ENCODE data around the gene PPM1F. TPM values are rescaled to one million over a fixed set of nuclear protein-coding genes. Genes with fewer than 3 reads are reported as not detected.

Gene PPM1F
- total RNA-seq, 1 donor from 2014 or later, result 23.2 TPM

DNA sequence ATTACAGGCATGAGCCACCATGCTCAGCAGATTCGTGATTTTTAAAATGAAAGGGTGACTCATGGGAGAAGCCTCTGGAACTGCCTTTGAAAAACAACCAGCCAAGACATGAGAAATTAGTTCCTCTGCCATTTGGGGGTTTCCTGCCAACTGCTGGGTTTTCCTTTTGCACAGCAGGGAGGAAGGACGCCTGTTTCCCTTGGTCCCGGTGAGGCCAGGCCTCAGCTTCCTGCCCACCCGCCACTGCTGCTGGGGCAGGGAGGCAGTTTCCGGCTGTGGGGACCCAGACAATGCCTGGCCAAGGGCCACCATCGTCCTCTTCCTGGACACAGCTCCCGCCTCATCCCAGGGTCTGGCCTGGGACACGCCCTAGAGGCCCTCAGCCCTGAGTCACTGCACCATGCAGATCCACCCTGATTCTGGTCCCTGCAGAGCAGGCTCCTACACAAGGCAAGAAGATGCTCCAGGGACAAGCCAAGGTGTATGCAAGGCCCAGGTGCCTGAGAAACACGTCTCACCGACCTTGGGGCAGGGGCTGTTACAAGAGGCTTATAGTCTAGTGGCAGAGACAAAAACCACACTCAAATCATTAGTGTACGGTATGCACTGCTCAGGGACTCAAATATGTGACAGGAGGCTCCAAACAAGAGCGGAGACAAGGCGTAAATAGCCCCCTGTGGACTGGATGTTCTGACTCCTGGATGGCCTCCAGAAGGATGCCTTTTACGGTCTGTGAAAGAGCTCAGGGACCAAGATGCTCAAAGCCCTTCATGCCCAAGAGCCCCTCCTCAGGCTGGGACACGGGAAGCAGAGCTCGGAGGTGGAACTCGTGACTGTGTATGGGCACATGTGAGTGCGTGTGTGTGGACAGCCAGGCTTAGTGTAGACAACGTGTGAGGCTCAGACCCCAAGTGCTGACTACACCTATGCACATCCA lies 10.0 kb downstream of the PPM1F start:
- intact Hi-C loops (cut with micrococcal nuclease), result no loop called here

DNA sequence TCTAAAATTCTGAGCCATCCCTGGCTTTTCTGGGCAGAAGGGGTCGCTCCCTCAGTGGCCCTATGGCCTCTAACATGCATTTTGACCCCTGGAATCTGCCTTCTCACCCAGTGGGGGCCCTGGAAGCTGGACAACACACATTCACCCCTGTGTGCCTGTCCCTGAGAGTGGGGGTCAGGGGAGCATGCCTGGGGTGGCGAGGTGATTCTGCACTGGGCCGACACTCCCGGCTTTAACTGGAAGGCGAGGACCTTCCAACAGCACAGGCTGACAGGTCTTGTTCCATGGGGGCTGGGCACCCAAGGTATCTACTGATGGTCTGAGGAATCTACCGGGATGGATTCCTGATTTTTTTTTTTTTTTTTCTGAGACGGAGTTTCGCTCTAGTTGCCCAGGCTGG lies 10.7 kb downstream of the PPM1F start:
- intact Hi-C loops (cut with micrococcal nuclease), result no loop called here

- intact Hi-C loops (cut with micrococcal nuclease), result no loop called here
Observed at GRCh38 chr22:21940521-21940920, 12.1 kb downstream of the PPM1F start.

DNA sequence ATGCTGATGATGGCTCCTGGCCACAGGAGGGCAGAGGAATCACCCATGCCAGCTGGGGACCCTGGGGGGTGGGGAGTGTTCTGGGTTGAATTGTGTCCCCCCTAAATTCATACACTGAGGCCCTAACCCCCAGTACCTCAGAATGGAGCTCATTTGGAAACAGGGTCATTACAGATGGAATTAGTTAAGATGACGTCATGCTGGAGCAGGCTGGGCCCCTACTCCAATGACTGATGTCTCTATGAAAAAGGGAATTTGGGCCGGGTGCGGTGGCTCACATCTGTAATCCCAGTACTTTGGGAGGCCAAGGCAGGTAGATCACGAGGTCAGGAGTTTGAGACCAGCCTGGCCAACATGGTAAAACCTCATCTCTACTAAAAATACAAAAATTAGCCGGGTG lies 12.7 kb downstream of the PPM1F start:
- intact Hi-C loops (cut with micrococcal nuclease), result loop anchor here (2.0 to 5.0 kb wide), 3 partner anchors 43 to 283 kb away; partner anchors contain the start of genes MAPK1 and TOP3B

DNA sequence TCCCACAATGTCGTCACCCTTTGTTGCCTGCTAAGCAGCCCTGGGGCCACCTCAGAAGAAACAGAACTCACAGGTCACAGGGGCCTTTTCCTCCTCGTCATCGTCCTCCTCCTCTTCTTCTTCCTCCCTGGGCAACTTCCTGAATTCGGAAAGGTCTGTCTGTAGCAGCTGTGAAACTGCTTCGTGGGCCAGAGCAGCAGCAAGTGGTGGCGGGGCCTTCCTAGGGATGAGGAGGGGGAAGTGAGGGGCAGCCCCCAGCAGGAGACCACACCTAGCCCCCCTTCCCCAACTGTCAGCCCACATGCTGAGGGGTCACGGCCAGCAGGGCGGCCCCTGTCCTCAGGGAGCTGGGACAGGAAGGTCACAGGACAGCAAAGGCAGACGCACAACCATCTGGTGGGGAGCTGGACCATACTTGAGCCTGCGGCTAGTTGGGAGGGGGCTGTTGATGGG lies 13.2 kb downstream of the PPM1F start:
- intact Hi-C loops (cut with micrococcal nuclease), result loop anchor here (2.0 to 5.0 kb wide), 3 partner anchors 43 to 282 kb away; partner anchors contain the start of genes MAPK1 and TOP3B

- intact Hi-C loops (cut with micrococcal nuclease), result loop anchor here (1.0 to 5.0 kb wide), 5 partner anchors 13 to 282 kb away; partner anchors contain the start of genes MAPK1, PPM1F and TOP3B
Observed at GRCh38 chr22:21938906-21939305, 13.7 kb downstream of the PPM1F start.

DNA sequence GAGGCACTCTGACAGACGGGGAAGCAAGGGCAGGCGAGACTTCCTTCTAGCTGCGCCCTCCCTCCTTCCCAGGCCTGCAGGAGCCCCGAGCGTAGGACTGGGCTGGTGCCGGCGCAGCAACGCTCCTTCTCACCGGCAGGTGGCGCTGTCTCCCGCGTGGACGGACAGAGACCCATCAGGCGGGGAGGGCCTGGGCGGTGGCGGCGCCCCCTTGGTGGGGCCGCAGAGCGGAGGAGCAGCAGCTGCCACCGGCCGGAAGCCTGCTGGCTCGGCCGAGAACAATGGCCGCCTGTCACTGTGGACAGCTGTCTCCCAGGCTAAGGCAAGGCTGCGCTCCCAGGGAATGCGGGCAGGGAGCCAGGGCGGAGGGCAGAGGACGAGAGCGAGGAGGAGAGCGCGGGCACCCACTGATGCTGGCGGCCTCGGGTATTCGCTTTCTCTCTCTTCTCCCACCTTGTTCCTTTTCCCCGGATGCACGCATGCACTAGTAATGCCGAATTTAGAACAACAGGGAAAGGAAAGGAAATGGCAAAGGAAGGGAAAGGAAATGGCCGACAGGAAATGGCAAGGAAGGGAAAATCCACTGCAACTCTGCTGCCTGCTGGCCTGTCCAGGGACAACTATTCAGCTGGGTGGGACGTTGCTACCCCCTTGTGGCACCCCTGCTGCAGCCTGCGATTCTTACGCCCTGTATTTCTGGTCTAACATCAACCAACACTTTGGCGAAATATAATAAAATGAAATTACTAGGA lies 14.4 kb downstream of the PPM1F start:
- intact Hi-C loops (cut with micrococcal nuclease), result loop anchor here (1.0 to 5.0 kb wide), 5 partner anchors 14 to 281 kb away; partner anchors contain the start of genes MAPK1, PPM1F and TOP3B

DNA sequence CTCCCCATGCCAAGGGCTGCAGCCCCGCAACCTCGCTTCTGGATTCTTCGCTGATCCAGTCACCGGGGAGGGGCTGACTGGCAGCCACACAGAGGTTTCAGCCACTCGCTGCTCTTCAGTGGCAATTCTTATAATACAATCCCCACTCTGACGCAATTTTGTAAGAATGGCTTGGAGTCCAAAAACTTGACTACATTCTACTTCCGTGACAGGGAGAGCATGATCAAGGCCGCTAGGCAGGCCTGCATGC lies 14.9 kb downstream of the PPM1F start:
- intact Hi-C loops (cut with micrococcal nuclease), result loop anchor here (1.0 to 5.0 kb wide), 5 partner anchors 15 to 280 kb away; partner anchors contain the start of genes MAPK1, PPM1F and TOP3B

DNA sequence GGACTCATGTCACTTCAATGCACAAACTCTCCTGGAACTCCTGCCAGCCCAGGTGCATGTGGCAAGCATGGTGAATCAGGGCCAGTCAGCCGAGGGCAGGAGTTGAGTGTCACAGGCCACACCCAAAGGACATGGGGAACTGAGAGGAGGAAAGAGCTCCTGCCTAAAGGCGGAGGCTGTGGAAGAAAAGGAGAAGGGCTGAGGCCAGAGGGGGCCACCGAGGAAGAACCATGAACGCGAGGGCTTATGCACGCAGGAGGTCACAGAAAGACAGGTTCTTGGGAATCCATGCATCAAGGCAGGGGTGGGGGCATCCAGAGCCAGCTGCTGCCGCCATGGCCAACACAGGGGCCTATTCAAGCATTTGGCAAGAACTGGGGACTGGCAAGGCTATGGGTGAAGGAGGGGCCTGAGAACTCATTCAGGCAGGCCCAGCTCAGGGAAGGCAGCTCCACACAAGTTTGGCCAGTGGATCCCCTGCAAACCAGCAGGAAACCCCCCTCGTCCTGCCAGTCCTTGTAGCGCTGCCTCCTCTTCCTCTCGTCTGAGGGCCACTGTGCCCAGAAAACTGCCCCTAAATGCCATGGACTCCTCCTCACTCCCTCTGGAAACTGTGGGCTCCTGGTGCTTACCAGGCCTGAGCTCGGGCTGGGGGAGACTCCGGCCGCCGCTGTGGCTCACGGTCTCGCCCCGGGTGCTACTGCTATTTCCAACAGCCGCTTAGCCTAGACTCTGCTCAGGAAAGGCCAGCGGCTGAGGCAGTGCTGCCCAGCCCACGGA lies 15.4 kb downstream of the PPM1F start:
- intact Hi-C loops (cut with micrococcal nuclease), result loop anchor here (5.0 kb wide), 2 partner anchors 70 to 280 kb away; partner anchors contain the start of gene MAPK1

- intact Hi-C loops (cut with micrococcal nuclease), result loop anchor here (5.0 kb wide), 2 partner anchors 69 to 279 kb away; partner anchors contain the start of gene MAPK1
Observed at GRCh38 chr22:21936151-21936775, 16.4 kb downstream of the PPM1F start.

GRCh38 chr22:21933910-21934309 lies 18.7 kb downstream of the PPM1F start:
- intact Hi-C loops (cut with micrococcal nuclease), result no loop called here

GRCh38 chr22:21933413-21933812 lies 19.2 kb downstream of the PPM1F start:
- intact Hi-C loops (cut with micrococcal nuclease), result no loop called here

DNA sequence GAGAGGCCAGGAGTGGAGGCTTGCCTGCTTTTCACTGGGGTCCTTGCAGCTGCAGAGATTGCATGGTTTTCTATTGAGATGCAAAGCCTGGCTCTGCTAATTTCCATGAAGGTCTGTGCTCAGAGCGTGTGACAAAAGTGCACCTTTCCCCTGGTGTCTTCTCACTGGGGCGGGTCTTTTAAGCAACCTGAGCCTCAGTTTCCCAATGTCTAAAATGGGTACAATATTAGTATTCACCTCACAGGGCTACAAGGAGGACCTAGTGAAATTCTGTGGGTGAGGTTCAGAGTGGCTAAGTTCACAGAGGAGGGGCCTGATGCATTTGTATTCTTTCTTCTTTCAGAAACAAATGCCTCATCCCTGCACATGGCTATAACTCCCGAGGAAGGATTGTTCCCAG lies 20.3 kb downstream of the PPM1F start:
- intact Hi-C loops (cut with micrococcal nuclease), result no loop called here

- intact Hi-C loops (cut with micrococcal nuclease), result no loop called here
Observed at GRCh38 chr22:21931056-21931455, 21.6 kb downstream of the PPM1F start.

GRCh38 chr22:21929253-21929652 lies 23.4 kb downstream of the PPM1F start:
- intact Hi-C loops (cut with micrococcal nuclease), result no loop called here

DNA sequence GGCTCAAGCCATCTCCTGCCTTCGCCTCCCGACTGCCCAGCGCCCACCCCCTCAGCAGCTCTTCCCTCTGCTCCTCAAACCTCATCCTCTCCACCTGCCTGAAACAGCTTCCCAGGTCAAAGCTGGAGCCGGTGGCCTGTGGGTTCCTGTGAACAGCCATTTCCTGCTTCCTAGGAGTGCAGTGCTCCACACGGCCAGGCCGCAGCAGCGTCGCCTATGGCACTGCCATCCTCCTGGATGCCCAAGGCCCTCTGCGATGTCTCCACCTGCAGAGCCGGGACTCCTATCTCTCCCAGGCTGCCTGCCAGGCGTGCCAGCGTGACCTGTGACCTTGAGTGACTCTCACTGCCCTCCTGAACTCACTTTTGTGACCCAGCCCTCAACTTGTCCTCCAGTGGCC lies 24.6 kb downstream of the PPM1F start:
- intact Hi-C loops (cut with micrococcal nuclease), result no loop called here

DNA sequence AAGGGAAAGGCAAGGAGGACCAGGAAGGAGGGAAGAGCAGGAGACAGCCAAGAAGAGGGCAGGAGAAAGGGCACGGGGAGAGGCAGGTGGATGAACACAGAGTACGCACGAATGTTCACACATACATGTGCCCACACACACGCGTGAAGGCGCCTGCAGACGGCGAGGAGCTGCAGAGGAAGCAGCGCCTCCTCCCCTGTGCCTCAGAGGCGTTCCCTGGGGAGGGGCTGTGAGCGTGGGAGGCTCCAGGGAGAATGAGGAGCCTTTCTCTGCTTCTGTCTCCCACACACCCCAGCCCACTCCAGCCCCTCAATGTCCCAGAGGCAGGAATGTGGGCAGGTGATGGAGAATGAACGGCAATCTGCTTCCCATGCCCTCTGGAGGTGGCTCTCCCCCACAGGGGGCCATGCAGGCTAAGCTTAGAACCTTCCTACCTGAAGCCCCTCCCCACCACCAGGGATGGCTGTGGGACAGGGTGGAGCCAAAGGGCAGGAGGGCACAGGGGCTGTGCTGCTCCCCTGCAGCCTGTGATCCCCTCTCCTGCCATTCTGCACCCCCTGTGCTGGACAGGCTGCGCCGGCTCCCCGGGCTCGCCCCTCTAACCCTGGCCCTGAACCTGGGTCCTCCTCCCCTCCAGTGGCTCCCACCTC lies 25.3 kb downstream of the PPM1F start:
- intact Hi-C loops (cut with micrococcal nuclease), result no loop called here

GRCh38 chr22:21926728-21927127 lies 25.9 kb downstream of the PPM1F start:
- intact Hi-C loops (cut with micrococcal nuclease), result no loop called here

DNA sequence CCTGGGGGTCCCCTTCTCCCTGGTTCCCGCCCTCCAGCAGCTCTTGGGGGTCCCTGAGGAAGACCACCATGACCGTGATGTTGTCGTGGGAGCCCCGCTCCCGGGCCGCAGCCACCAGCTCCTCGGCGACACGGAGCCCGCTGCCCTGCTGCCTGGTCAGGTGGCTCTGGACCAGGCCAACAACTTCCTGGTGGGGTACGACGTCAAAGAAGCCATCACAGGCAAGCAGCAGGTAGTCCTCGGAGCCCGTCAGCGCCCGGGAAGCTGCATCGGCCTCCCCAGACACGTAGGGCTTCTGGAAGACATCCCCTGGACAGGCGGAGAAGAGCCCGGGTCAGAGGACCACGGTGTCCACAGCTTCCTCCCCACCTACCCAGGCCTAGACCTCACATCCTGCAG lies 29.5 kb downstream of the PPM1F start:
- intact Hi-C loops (cut with micrococcal nuclease), result no loop called here

Measured in T-helper 1 cell treated with Interleukin-12 subunit alpha and Interleukin-12 subunit beta and Interleukin-4 antibody, amounts not matched to agents 30 ng/mL and 1 ng/mL, for 36 hours (primary cell).